H9 (cell line): Measurements from ENCODE around the gene CCDC126. TPM values are rescaled to one million over a fixed set of nuclear protein-coding genes. Genes with fewer than 3 reads are reported as not detected.

Source experiments
- DNase-seq: peaks from one replicate; pipeline ENCODE4 v3.0.0-alpha.2; 2017
- H2AFZ ChIP-seq: one replicate; pipeline ENCODE4 v1.6.1; 2013; ENCODE audit warnings: mild to moderate bottlenecking, low read length, control low read depth, moderate library complexity
- H2AK5ac ChIP-seq: 2 replicates; pipeline ENCODE4 v1.6.1; 2013; ENCODE audit warnings: low read length, control low read depth, mixed read lengths; ENCODE audit not compliant: insufficient read length
- H2BK120ac ChIP-seq: one replicate; pipeline ENCODE4 v1.6.1; 2013; ENCODE audit warnings: low read depth, mild to moderate bottlenecking, low read length, control low read depth, inconsistent platforms; ENCODE audit not compliant: poor library complexity, severe bottlenecking
- H2BK12ac ChIP-seq: 2 replicates; pipeline ENCODE4 v1.6.1; 2013; ENCODE audit warnings: low read length, control low read depth, mixed read lengths, low read depth; ENCODE audit not compliant: insufficient read length
- H2BK15ac ChIP-seq: 2 replicates; pipeline ENCODE4 v1.6.1; 2013; ENCODE audit warnings: low read depth, low read length, control low read depth
- H2BK20ac ChIP-seq: one replicate; pipeline ENCODE4 v1.6.1; 2013; ENCODE audit warnings: low read depth, mild to moderate bottlenecking, low read length, control low read depth, inconsistent platforms; ENCODE audit not compliant: poor library complexity, severe bottlenecking
- H2BK5ac ChIP-seq: 2 replicates; pipeline ENCODE4 v1.6.1; 2013; ENCODE audit warnings: low read length, control low read depth, mixed read lengths; ENCODE audit not compliant: insufficient read length
- H3K14ac ChIP-seq: 2 replicates; pipeline ENCODE4 v1.6.1; 2013; ENCODE audit warnings: low read length, control low read depth; ENCODE audit not compliant: insufficient read depth
- H3K18ac ChIP-seq: 2 replicates; pipeline ENCODE4 v1.6.1; 2013; ENCODE audit warnings: low read depth, mild to moderate bottlenecking, mixed read lengths, low read length, control low read depth; ENCODE audit not compliant: insufficient read length
- H3K23ac ChIP-seq: 2 replicates; pipeline ENCODE4 v1.6.1; 2013; ENCODE audit warnings: low read length, control low read depth, mixed read lengths, low read depth; ENCODE audit not compliant: insufficient read length
- H3K23me2 ChIP-seq: 2 replicates; pipeline ENCODE4 v1.6.1; 2013; ENCODE audit warnings: low read depth, mild to moderate bottlenecking, mixed read lengths, low read length, control low read depth; ENCODE audit not compliant: insufficient read length, poor library complexity, severe bottlenecking
- H3K27ac ChIP-seq: 2 replicates; pipeline ENCODE4 v1.5.1; 2013; ENCODE audit warnings: low read length, control low read depth, mixed read lengths, low read depth; ENCODE audit not compliant: insufficient read length
- H3K27me3 ChIP-seq: 2 replicates; pipeline ENCODE4 v1.6.1; 2013; ENCODE audit warnings: low read length, control low read depth, inconsistent platforms; ENCODE audit not compliant: insufficient read depth
- H3K4ac ChIP-seq: 2 replicates; pipeline ENCODE4 v1.6.1; 2013; ENCODE audit warnings: low read depth, mild to moderate bottlenecking, control low read depth, inconsistent platforms, low read length, moderate library complexity
- H3K4me1 ChIP-seq: 2 replicates; pipeline ENCODE4 v1.6.1; 2013; ENCODE audit warnings: low read length, control low read depth, inconsistent platforms; ENCODE audit not compliant: insufficient read depth
- H3K4me2 ChIP-seq: 2 replicates; pipeline ENCODE4 v1.6.1; 2013; ENCODE audit warnings: low read length, control low read depth, mixed read lengths; ENCODE audit not compliant: insufficient read length, insufficient read depth
- H3K56ac ChIP-seq: 2 replicates; pipeline ENCODE4 v1.6.1; 2013; ENCODE audit warnings: low read depth, mild to moderate bottlenecking, mixed read lengths, low read length, control low read depth; ENCODE audit not compliant: insufficient read length
- H3K79me1 ChIP-seq: 2 replicates; pipeline ENCODE4 v1.6.1; 2013; ENCODE audit warnings: low read depth, mild to moderate bottlenecking, moderate library complexity, low read length, control low read depth, inconsistent platforms; ENCODE audit not compliant: insufficient read depth, poor library complexity, severe bottlenecking
- H3K79me2 ChIP-seq: 2 replicates; pipeline ENCODE4 v1.6.1; 2013; ENCODE audit warnings: low read length, control low read depth, inconsistent platforms; ENCODE audit not compliant: insufficient read depth
- H3K9ac ChIP-seq: 2 replicates; pipeline ENCODE4 v1.6.1; 2013; ENCODE audit warnings: low read length, control low read depth, mixed read lengths; ENCODE audit not compliant: insufficient read length; ENCODE audit errors: extremely low read depth
- H3K9me3 ChIP-seq: one replicate; pipeline ENCODE4 v1.6.1; 2013; ENCODE audit warnings: low read depth, low read length, inconsistent platforms; ENCODE audit not compliant: control insufficient read depth
- H3T11ph ChIP-seq: one replicate; pipeline ENCODE4 v1.6.1; 2013; ENCODE audit warnings: mild to moderate bottlenecking, low read length, control low read depth, inconsistent platforms
- H4K20me1 ChIP-seq: one replicate; pipeline ENCODE4 v1.6.1; 2013; ENCODE audit not compliant: control insufficient read depth, insufficient read length, insufficient read depth
- H4K5ac ChIP-seq: 2 replicates; pipeline ENCODE4 v1.6.1; 2013; ENCODE audit warnings: low read depth, mild to moderate bottlenecking, mixed read lengths, low read length, control low read depth; ENCODE audit not compliant: insufficient read length
- H4K8ac ChIP-seq: replicated peaks from 2 replicates; pipeline ENCODE4 v1.6.1; 2013; ENCODE audit warnings: low read length, control low read depth, mixed read lengths, low read depth; ENCODE audit not compliant: insufficient read length
- H4K91ac ChIP-seq: 2 replicates; pipeline ENCODE4 v1.6.1; 2013; ENCODE audit warnings: low read depth, mild to moderate bottlenecking, moderate library complexity, mixed read lengths, low read length, control low read depth; ENCODE audit not compliant: insufficient read length
- H3K27ac Mint-ChIP-seq, 3 experiments: 2 replicates in 2 of 3; 3 replicates in 1 of 3; pipeline ENCODE4 v1.8.0; 2020 to 2021; ENCODE audit warnings: mixed read lengths in 3 of 3, mild to moderate bottlenecking in 1 of 3, moderate library complexity in 1 of 3
- H3K27me3 Mint-ChIP-seq: 2 replicates; pipeline ENCODE4 v1.8.0; 2021; ENCODE audit warnings: low read depth, mild to moderate bottlenecking, moderate library complexity, mixed read lengths
- H3K36me3 Mint-ChIP-seq, 3 experiments: 2 replicates in 2 of 3; 3 replicates in 1 of 3; pipeline ENCODE4 v1.8.0; 2020 to 2021; ENCODE audit warnings: low read depth in 3 of 3, mixed read lengths in 3 of 3; ENCODE audit not compliant: insufficient read depth in 1 of 3
- H3K4me1 Mint-ChIP-seq, 2 experiments: 2 replicates each; pipeline ENCODE4 v1.8.0; 2020; ENCODE audit warnings: mixed read lengths in 2 of 2
- H3K4me3 Mint-ChIP-seq, 2 experiments: 2 replicates in 1 of 2; 3 replicates in 1 of 2; pipeline ENCODE4 v1.8.0; 2020 to 2021; ENCODE audit warnings: mild to moderate bottlenecking in 2 of 2, mixed read lengths in 2 of 2, moderate library complexity in 1 of 2
- H3K9me3 Mint-ChIP-seq, 2 experiments: 2 replicates in 1 of 2; 3 replicates in 1 of 2; pipeline ENCODE4 v1.8.0; 2020; ENCODE audit warnings: mild to moderate bottlenecking in 2 of 2, mixed read lengths in 2 of 2, moderate library complexity in 1 of 2
- CTCF ChIP-seq: fragments of 200-600 bp; sonication (generic); conservative IDR thresholded peaks from 3 replicates; pipeline ENCODE4 v1.8.0; 2021; ENCODE audit warnings: antibody characterized with exemption, mild to moderate bottlenecking
- WGBS: extraction: QIAGEN DNeasy Blood & Tissue Kit; methylation state at CpG from one replicate; pipeline ENCODE4 v1.1.7; 2013; ENCODE audit warnings: missing lambda C conversion rate, low lambda C conversion rate, mixed read lengths; ENCODE audit not compliant: insufficient read length; ENCODE audit errors: extremely low coverage; 5-methylcytosine and 5-hydroxymethylcytosine counted together
- total RNA-seq: library from RNA; stranded (reverse); gene quantifications from 2 replicates; pipeline ENCODE4 v1.2.1, GENCODE V29; 2021

Gene CCDC126
- total RNA-seq, 1 experiment from 2014 or later = 4.0 TPM

- Histone ChIP-seq H2BK5ac (no peak overlapping the region), H3K79me2 (no peaks in the 10 kb centered on the region), H3K14ac (no peak overlapping the region), H3K23me2 (peaks cover 4% of the 10 kb centered on the region), H2BK120ac (no peak overlapping the region), H3K27me3 (no peaks in the 10 kb centered on the region; the same call in 1 of the 2 replicates), H3K4me2 (peak overlapping the region; percentile 99), H3K18ac (no peak overlapping the region), H2BK15ac (no peak overlapping the region), H2BK20ac (no peak overlapping the region), H3K4me1 (0 out of 2 replicates have a peak, but pooled peaks cover 2% of the 10 kb centered on the region), H3K27ac (no peak overlapping the region), H4K91ac (no peak overlapping the region), H4K5ac (no peak overlapping the region), H3T11ph (no peak overlapping the region), H3K9me3 (no peaks in the 10 kb centered on the region), H4K8ac (no peak overlapping the region), H4K20me1 (no peaks in the 10 kb centered on the region), H3K79me1 (no peaks in the 10 kb centered on the region), H2AK5ac (no peak overlapping the region), H3K4ac (no peak overlapping the region), H3K9ac (peak overlapping the region; percentile 76), H3K23ac (no peak overlapping the region), H2BK12ac (no peak overlapping the region), H2AFZ (no peak overlapping the region), H3K56ac (no peak overlapping the region)
- no peak overlapping the region for H3K27ac Mint-ChIP-seq
- H3K27me3 Mint-ChIP-seq = peaks cover 30% of the 10 kb centered on the region
- H3K4me1 Mint-ChIP-seq = peaks cover 14% of the 10 kb centered on the region in 2 experiments
- no CpG with 5 or more reads among the region's 4 CpGs for WGBS
- no peak for TF ChIP-seq CTCF
- peaks cover 0 to 4% (median 2%) of the 10 kb centered on the region in 3 experiments; a peak in 3 of 7 replicates for H3K36me3 Mint-ChIP-seq
- H3K4me3 Mint-ChIP-seq = peak overlapping the region; percentile 85 to 87
- peaks cover 2 to 5% of the 10 kb centered on the region in 2 experiments; a peak in 3 of 5 replicates for H3K9me3 Mint-ChIP-seq
- DNase-seq = no peak
Observed at GRCh38 chr7:23598296-23598695, 1.1 kb downstream of the CCDC126 start.
